IMR-90 (cell line): ENCODE measurements around the gene SMYD2. TPM values are rescaled to one million over a fixed set of nuclear protein-coding genes. Genes with fewer than 3 reads are reported as not detected.

ENCODE experiments used
- ATAC-seq: fragments of 200-7000 bp; cut with Tn5 transposase; 2 replicates; pipeline ENCODE4 v1.9.1; 2020; ENCODE audit warnings: low read depth, mild to moderate bottlenecking, moderate library complexity
- BruUV-seq: library from RNA; stranded (reverse); fragments of 400-500 nt; replicated peaks from 2 replicates; lab custom pipeline; 2021; lab: Mats Ljungman, UMichigan
- CTCF ChIA-PET: fragments of 300-600 bp; formaldehyde crosslinking; extraction: SDS; loops from one replicate; lab custom pipeline; 2021; ENCODE audit warnings: antibody characterized with exemption; lab: Yijun Ruan, JAX
- POLR2A ChIA-PET: fragments of 300-600 bp; sonication (Branson Sonifier 250); formaldehyde crosslinking; loops from one replicate; lab custom pipeline; 2022; ENCODE audit warnings: antibody characterized with exemption; ENCODE audit not compliant: unreplicated experiment; lab: Charles Lee
- DNase-seq: peaks from one replicate; pipeline ENCODE4 v3.0.0; 2013
- H2AFZ ChIP-seq: replicated peaks from 2 replicates; pipeline ENCODE3; 2013; ENCODE audit warnings: low read length, mild to moderate bottlenecking; ENCODE audit not compliant: poor library complexity
- H2AK5ac ChIP-seq: 2 replicates; pipeline ENCODE4 v1.6.1; 2013; ENCODE audit warnings: low read depth, low read length, inconsistent platforms
- H2AK9ac ChIP-seq: replicated peaks from 2 replicates; pipeline ENCODE3; 2013; ENCODE audit warnings: mild to moderate bottlenecking, low read depth, low read length, moderate library complexity; ENCODE audit not compliant: poor library complexity
- H2BK120ac ChIP-seq: 2 replicates; pipeline ENCODE4 v1.6.1; 2013; ENCODE audit warnings: low read depth, low read length, inconsistent platforms
- H2BK15ac ChIP-seq: 3 replicates; pipeline ENCODE4 v1.6.1; 2013; ENCODE audit warnings: low read depth, low read length, inconsistent platforms
- H2BK20ac ChIP-seq: 2 replicates; pipeline ENCODE4 v1.6.1; 2013; ENCODE audit warnings: low read depth, mild to moderate bottlenecking, inconsistent platforms, low read length, moderate library complexity
- H2BK5ac ChIP-seq: 2 replicates; pipeline ENCODE4 v1.6.1; 2013; ENCODE audit warnings: mild to moderate bottlenecking, low read depth, low read length, inconsistent platforms; ENCODE audit not compliant: poor library complexity, severe bottlenecking
- H3K14ac ChIP-seq: replicated peaks from 2 replicates; pipeline ENCODE4 v1.6.1; 2013; ENCODE audit warnings: low read depth, low read length, inconsistent platforms
- H3K18ac ChIP-seq: 2 replicates; pipeline ENCODE4 v1.6.1; 2013; ENCODE audit warnings: low read depth, low read length, control low read depth
- H3K23ac ChIP-seq: 2 replicates; pipeline ENCODE4 v1.6.1; 2013; ENCODE audit warnings: low read depth, low read length, inconsistent platforms
- H3K27ac ChIP-seq: 2 replicates; pipeline ENCODE4 v1.5.1; 2013; ENCODE audit warnings: mild to moderate bottlenecking, control low read depth, low read length; ENCODE audit not compliant: insufficient read depth
- H3K27me3 ChIP-seq: 2 replicates; pipeline ENCODE4 v1.6.1; 2013; ENCODE audit warnings: low read length; ENCODE audit not compliant: control insufficient read depth, insufficient read depth
- H3K36me3 ChIP-seq: 2 replicates; pipeline ENCODE4 v1.6.1; 2013; ENCODE audit warnings: low read length, mixed read lengths; ENCODE audit not compliant: control insufficient read depth, insufficient read depth
- H3K4ac ChIP-seq: 2 replicates; pipeline ENCODE4 v1.6.1; 2013; ENCODE audit warnings: low read depth, low read length, inconsistent platforms
- H3K4me1 ChIP-seq: 2 replicates; pipeline ENCODE4 v1.6.1; 2013; ENCODE audit warnings: low read length, mixed read lengths; ENCODE audit not compliant: control insufficient read depth, insufficient read depth
- H3K4me2 ChIP-seq: 2 replicates; pipeline ENCODE4 v1.6.1; 2013; ENCODE audit warnings: low read depth, mild to moderate bottlenecking, control low read depth, low read length, moderate library complexity
- H3K4me3 ChIP-seq: 2 replicates; pipeline ENCODE4 v1.5.1; 2013; ENCODE audit warnings: low read depth, mild to moderate bottlenecking, control low read depth, low read length, moderate library complexity; ENCODE audit not compliant: insufficient read depth
- H3K56ac ChIP-seq: 2 replicates; pipeline ENCODE4 v1.6.1; 2013; ENCODE audit warnings: low read length, inconsistent platforms; ENCODE audit not compliant: insufficient read depth; ENCODE audit errors: extremely low read depth
- H3K79me1 ChIP-seq, 2 experiments: 2 replicates each; pipeline ENCODE4 v1.6.1; 2013; ENCODE audit warnings: low read length in 2 of 2, inconsistent platforms in 1 of 2, low read depth in 1 of 2
- H3K9ac ChIP-seq: 2 replicates; pipeline ENCODE4 v1.6.1; 2013; ENCODE audit warnings: low read depth, low read length, control low read depth
- H3K9me1 ChIP-seq: 2 replicates; pipeline ENCODE4 v1.6.1; 2013; ENCODE audit warnings: low read length, inconsistent platforms; ENCODE audit not compliant: insufficient read depth
- H3K9me3 ChIP-seq: 2 replicates; pipeline ENCODE4 v1.6.1; 2013; ENCODE audit warnings: low read length; ENCODE audit not compliant: control insufficient read depth, insufficient read depth
- H4K20me1 ChIP-seq: 2 replicates; pipeline ENCODE4 v1.6.1; 2013; ENCODE audit warnings: low read length, inconsistent platforms; ENCODE audit not compliant: insufficient read depth
- H4K5ac ChIP-seq: 2 replicates; pipeline ENCODE4 v1.6.1; 2013; ENCODE audit warnings: mild to moderate bottlenecking, low read depth, low read length, control low read depth
- H4K8ac ChIP-seq, 2 experiments: 2 replicates each; pipeline ENCODE4 v1.6.1; 2013; ENCODE audit warnings: low read depth in 2 of 2, low read length in 2 of 2, control low read depth in 1 of 2, inconsistent platforms in 1 of 2
- H4K91ac ChIP-seq: 2 replicates; pipeline ENCODE4 v1.6.1; 2013; ENCODE audit warnings: low read depth, low read length, inconsistent platforms; ENCODE audit not compliant: insufficient read depth
- BHLHE40 ChIP-seq: fragments of 150-350 bp; IDR thresholded peaks from 2 replicates; pipeline ENCODE4 v1.6.1; 2016; ENCODE audit warnings: mild to moderate bottlenecking, low read depth, low read length
- CEBPB ChIP-seq: IDR thresholded peaks from 2 replicates; pipeline ENCODE4 v1.6.1; 2012; ENCODE audit warnings: low read depth, low read length, improper control_type of control experiment
- CHD1 ChIP-seq: IDR thresholded peaks from 2 replicates; pipeline ENCODE4 v1.6.1; 2012; ENCODE audit warnings: low read depth, low read length, improper control_type of control experiment
- FOS ChIP-seq: fragments of 150-350 bp; IDR thresholded peaks from 2 replicates; pipeline ENCODE4 v1.6.1; 2016; ENCODE audit warnings: low read depth, low read length
- MAFK ChIP-seq: IDR thresholded peaks from 2 replicates; pipeline ENCODE4 v1.6.1; 2012; ENCODE audit warnings: low read depth, low read length, improper control_type of control experiment
- MAZ ChIP-seq: IDR thresholded peaks from 2 replicates; pipeline ENCODE4 v1.6.1; 2012; ENCODE audit warnings: low read depth, mild to moderate bottlenecking, low read length, improper control_type of control experiment, moderate library complexity, borderline replicate concordance
- MXI1 ChIP-seq: IDR thresholded peaks from 2 replicates; pipeline ENCODE4 v1.6.1; 2012; ENCODE audit warnings: low read depth, mild to moderate bottlenecking, low read length, moderate library complexity, borderline replicate concordance
- NFE2L2 ChIP-seq: fragments of 150-350 bp; IDR thresholded peaks from 2 replicates; pipeline ENCODE4 v1.6.1; 2016; ENCODE audit warnings: low read depth, mild to moderate bottlenecking, low read length
- POLR2A ChIP-seq: IDR thresholded peaks from 2 replicates; pipeline ENCODE4 v1.6.1; 2012; ENCODE audit warnings: mild to moderate bottlenecking, low read depth, low read length
- RAD21 ChIP-seq: IDR thresholded peaks from 2 replicates; pipeline ENCODE4 v1.6.1; 2012; ENCODE audit warnings: low read length, improper control_type of control experiment
- RCOR1 ChIP-seq: IDR thresholded peaks from 2 replicates; pipeline ENCODE4 v1.6.1; 2012; ENCODE audit warnings: mild to moderate bottlenecking, low read length, improper control_type of control experiment; ENCODE audit not compliant: insufficient replicate concordance
- RFX5 ChIP-seq: IDR thresholded peaks from 2 replicates; pipeline ENCODE4 v1.8.0; 2012; ENCODE audit warnings: low read depth, mild to moderate bottlenecking, low read length, moderate library complexity
- SMC3 ChIP-seq: fragments of 150-350 bp; IDR thresholded peaks from 2 replicates; pipeline ENCODE4 v1.6.1; 2016; ENCODE audit warnings: low read depth, mild to moderate bottlenecking, antibody characterized with exemption, low read length, moderate library complexity
- WGBS, 2 experiments: methylation state at CpG; one replicate each; pipeline versions ENCODE4 v1.1.5 to v1.1.7; 2013; ENCODE audit warnings: missing lambda C conversion rate in 2 of 2; ENCODE audit not compliant: insufficient read length in 1 of 2; ENCODE audit errors: extremely low coverage in 2 of 2; 5-methylcytosine and 5-hydroxymethylcytosine counted together
- dilution Hi-C: fragments of 300-500 bp; cut with HindIII; formaldehyde crosslinking; loops from one replicate; pipeline ENCODE4 v1.14.3; 2018; ENCODE audit warnings: low sequenced_read_pairs; ENCODE audit not compliant: unreplicated experiment
- in situ Hi-C: fragments of 300-500 bp; cut with MboI; formaldehyde crosslinking; loops from 3 replicates; pipeline ENCODE4 v1.14.3; 2019; ENCODE audit warnings: low sequenced_read_pairs, inconsistent platforms, mixed read lengths
- intact Hi-C: fragments of 100-400 bp; cut with micrococcal nuclease; formaldehyde crosslinking; loops from 2 replicates; pipeline ENCODE4 v1.10.0; 2022
- polyA plus RNA-seq, 3 experiments: library from polyadenylated mRNA; depleted of rRNA; stranded (reverse); fragments of >200 nt; gene quantifications; 2 replicates each; pipeline ENCODE4 v1.2.3, GENCODE V29; 2012; ENCODE audit warnings: low replicate concordance in 1 of 3
- total RNA-seq: library from RNA; depleted of rRNA; stranded (reverse); fragments of >200 nt; gene quantifications from 2 replicates; pipeline ENCODE4 v1.2.3, GENCODE V29; 2012
- TF ChIP-seq, protein P1 (sequence below): fragments of 150-350 bp; IDR thresholded peaks from 2 replicates; pipeline ENCODE4 v1.6.1; 2016; ENCODE audit warnings: low read depth, mild to moderate bottlenecking, low read length, moderate library complexity, borderline replicate concordance
- TF ChIP-seq, protein P2 (sequence below): fragments of 150-350 bp; IDR thresholded peaks from 2 replicates; pipeline ENCODE4 v1.6.1; 2017; ENCODE audit warnings: mild to moderate bottlenecking, antibody characterized with exemption, low read length, low read depth
- TF ChIP-seq, protein P3 (sequence below): conservative IDR thresholded peaks from 2 replicates; pipeline ENCODE4 v1.5.1; 2012; ENCODE audit warnings: mild to moderate bottlenecking, low read depth, low read length, improper control_type of control experiment

The SMYD2 gene
- total and polyA plus RNA-seq, 2 of the 4 experiments (the other 2 are of a cell fraction), result 32.7 to 61.7 TPM

DNA sequence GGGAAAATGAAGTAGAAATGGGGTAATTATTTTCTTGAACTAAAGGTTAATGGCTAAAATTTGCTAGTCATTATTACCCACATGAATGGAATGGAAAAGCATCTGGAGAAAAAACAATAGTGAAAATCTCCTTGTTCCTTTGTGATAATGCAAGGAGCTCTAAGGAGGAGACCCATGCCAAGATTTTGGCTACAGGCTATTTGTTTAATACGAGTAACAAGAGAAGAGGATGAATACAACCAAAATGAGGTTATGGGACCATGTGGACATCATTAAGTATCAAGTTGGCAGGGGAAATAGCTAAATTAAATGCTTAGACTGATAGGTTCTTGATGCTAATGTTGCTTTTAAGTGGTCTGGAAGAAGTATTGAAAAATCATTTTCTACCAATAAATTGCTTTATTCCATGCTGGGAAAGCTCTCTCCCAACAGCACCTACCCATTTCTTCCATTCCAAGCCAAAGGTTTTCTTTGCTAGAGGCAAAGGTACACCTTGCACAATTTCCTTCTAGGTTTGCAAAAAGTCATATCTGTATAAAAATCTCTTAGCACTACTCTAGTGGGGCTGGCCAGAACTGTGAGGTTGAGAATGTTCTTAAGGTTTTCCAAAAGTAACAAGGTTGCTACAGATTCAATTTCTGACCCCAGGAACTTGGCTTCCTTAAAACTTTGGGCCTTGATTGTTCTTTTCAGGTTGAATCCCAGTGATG is 100.2 kb downstream of the SMYD2 start:
- Histone ChIP-seq H2AK5ac (no peak overlapping the region), H4K5ac (no peak overlapping the region), H3K27ac (no peak overlapping the region), H3K9me3 (no peaks in the 10 kb centered on the region), H3K4ac (no peak overlapping the region), H2AK9ac (no peak overlapping the region), H3K14ac (no peak overlapping the region), H4K91ac (no peak overlapping the region), H3K56ac (no peak overlapping the region), H4K20me1 (no peaks in the 10 kb centered on the region), H4K8ac (no peak overlapping the region), H3K36me3 (peaks cover 53% of the 10 kb centered on the region), H2BK5ac (no peak overlapping the region), H2BK120ac (no peak overlapping the region), H3K9me1 (peaks cover 10% of the 10 kb centered on the region), H3K23ac (no peak overlapping the region), H3K79me1 (peaks cover 33 to 54% of the 10 kb centered on the region in 2 experiments), H3K4me3 (no peak overlapping the region), H3K18ac (no peak overlapping the region), H3K9ac (no peak overlapping the region), H3K4me1 (peaks cover 10% of the 10 kb centered on the region), H2BK20ac (no peak overlapping the region), H3K4me2 (no peak overlapping the region), H2AFZ (no peak overlapping the region), H2BK15ac (no peak overlapping the region), H3K27me3 (no peaks in the 10 kb centered on the region)
- ATAC-seq, result no peak
- DNase-seq, result no peak
- in situ Hi-C loops, result no loop called here
- TF ChIP-seq MAZ (no peak), CEBPB (no peak), POLR2A (no peak), RFX5 (no peak), FOS (no peak), NFE2L2 (no peak), MXI1 (no peak), BHLHE40 (no peak), CHD1 (no peak), RCOR1 (no peak), RAD21 (no peak), SMC3 (no peak), MAFK (no peak)
- TF ChIP-seq, protein P1, sequence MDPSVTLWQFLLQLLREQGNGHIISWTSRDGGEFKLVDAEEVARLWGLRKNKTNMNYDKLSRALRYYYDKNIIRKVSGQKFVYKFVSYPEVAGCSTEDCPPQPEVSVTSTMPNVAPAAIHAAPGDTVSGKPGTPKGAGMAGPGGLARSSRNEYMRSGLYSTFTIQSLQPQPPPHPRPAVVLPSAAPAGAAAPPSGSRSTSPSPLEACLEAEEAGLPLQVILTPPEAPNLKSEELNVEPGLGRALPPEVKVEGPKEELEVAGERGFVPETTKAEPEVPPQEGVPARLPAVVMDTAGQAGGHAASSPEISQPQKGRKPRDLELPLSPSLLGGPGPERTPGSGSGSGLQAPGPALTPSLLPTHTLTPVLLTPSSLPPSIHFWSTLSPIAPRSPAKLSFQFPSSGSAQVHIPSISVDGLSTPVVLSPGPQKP, result no peak
- TF ChIP-seq, protein P2, sequence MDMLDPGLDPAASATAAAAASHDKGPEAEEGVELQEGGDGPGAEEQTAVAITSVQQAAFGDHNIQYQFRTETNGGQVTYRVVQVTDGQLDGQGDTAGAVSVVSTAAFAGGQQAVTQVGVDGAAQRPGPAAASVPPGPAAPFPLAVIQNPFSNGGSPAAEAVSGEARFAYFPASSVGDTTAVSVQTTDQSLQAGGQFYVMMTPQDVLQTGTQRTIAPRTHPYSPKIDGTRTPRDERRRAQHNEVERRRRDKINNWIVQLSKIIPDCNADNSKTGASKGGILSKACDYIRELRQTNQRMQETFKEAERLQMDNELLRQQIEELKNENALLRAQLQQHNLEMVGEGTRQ, result no peak
- TF ChIP-seq, protein P3, sequence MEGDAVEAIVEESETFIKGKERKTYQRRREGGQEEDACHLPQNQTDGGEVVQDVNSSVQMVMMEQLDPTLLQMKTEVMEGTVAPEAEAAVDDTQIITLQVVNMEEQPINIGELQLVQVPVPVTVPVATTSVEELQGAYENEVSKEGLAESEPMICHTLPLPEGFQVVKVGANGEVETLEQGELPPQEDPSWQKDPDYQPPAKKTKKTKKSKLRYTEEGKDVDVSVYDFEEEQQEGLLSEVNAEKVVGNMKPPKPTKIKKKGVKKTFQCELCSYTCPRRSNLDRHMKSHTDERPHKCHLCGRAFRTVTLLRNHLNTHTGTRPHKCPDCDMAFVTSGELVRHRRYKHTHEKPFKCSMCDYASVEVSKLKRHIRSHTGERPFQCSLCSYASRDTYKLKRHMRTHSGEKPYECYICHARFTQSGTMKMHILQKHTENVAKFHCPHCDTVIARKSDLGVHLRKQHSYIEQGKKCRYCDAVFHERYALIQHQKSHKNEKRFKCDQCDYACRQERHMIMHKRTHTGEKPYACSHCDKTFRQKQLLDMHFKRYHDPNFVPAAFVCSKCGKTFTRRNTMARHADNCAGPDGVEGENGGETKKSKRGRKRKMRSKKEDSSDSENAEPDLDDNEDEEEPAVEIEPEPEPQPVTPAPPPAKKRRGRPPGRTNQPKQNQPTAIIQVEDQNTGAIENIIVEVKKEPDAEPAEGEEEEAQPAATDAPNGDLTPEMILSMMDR, result no peak
- ChIA-PET CTCF (no interaction called here), POLR2A (no interaction called here)
- no TSS peak for BruUV-seq
- intact Hi-C loops, result no loop called here
- no CpG with 5 or more reads among the region's 1 CpG for WGBS, 2 experiments
- dilution Hi-C loops, result no loop called here
